AML-193 (cell line): Measurements from ENCODE around the gene PRSS3.
"Not testable (repeated sequence)": the region's sequence is repeated elsewhere in the genome, so short reads cannot be mapped to it uniquely, and the experiment has no call there.

Experiments used
- DNase-seq, 2 experiments: peaks; one replicate each; lab custom pipeline; 2025; lab: John Stamatoyannopoulos, UW

The PRSS3 gene

GRCh38 chr9:33818167-33818846 is 22.9 kb downstream of the PRSS3 start:
- no peak for DNase-seq

- DNase-seq: no peak
Measured at GRCh38 chr9:33818847-33819500, 23.6 kb downstream of the PRSS3 start.

GRCh38 chr9:33820231-33820745 is 24.9 kb downstream of the PRSS3 start:
- DNase-seq: no peak

GRCh38 chr9:33823801-33824200 is 28.4 kb downstream of the PRSS3 start:
- DNase-seq: no peak

GRCh38 chr9:33827285-33827684 is 31.9 kb downstream of the PRSS3 start:
- not testable (repeated sequence) for DNase-seq

- not testable (repeated sequence) for DNase-seq
Measured at GRCh38 chr9:33829641-33830230, 34.4 kb downstream of the PRSS3 start.

- no peak for DNase-seq
Measured at GRCh38 chr9:33835625-33836260, 40.4 kb downstream of the PRSS3 start.

GRCh38 chr9:33836261-33836660 is 40.9 kb downstream of the PRSS3 start:
- DNase-seq: peak; percentile 87 to 93

GRCh38 chr9:33837138-33837537 is 41.8 kb downstream of the PRSS3 start:
- no peak for DNase-seq

GRCh38 chr9:33840381-33840780 is 45.0 kb downstream of the PRSS3 start:
- no peak for DNase-seq

- DNase-seq: no peak
Measured at GRCh38 chr9:33843312-33843961, 48.1 kb downstream of the PRSS3 start.

GRCh38 chr9:33846231-33846630 is 50.9 kb downstream of the PRSS3 start:
- no peak for DNase-seq

GRCh38 chr9:33847894-33848205 is 52.5 kb downstream of the PRSS3 start:
- not testable (repeated sequence) for DNase-seq
